GM18867 (cell line): Measurements from ENCODE around the gene SFMBT2.
"Not testable (repeated sequence)": the region's sequence is repeated elsewhere in the genome, so short reads cannot be mapped to it uniquely, and the experiment has no call there.

Experiments
- ATAC-seq: cut with Tn5 transposase; IDR thresholded peaks from one replicate; pipeline ENCODE4 v1.9.1; 2021; ENCODE audit warnings: mild to moderate bottlenecking, moderate library complexity; ENCODE audit not compliant: unreplicated experiment

The SFMBT2 gene

GRCh38 chr10:7302392-7302906 lies 108.4 kb downstream of the SFMBT2 start:
- ATAC-seq: no peak

- no peak for ATAC-seq
Observed at GRCh38 chr10:7301006-7301778, 109.6 kb downstream of the SFMBT2 start.

DNA sequence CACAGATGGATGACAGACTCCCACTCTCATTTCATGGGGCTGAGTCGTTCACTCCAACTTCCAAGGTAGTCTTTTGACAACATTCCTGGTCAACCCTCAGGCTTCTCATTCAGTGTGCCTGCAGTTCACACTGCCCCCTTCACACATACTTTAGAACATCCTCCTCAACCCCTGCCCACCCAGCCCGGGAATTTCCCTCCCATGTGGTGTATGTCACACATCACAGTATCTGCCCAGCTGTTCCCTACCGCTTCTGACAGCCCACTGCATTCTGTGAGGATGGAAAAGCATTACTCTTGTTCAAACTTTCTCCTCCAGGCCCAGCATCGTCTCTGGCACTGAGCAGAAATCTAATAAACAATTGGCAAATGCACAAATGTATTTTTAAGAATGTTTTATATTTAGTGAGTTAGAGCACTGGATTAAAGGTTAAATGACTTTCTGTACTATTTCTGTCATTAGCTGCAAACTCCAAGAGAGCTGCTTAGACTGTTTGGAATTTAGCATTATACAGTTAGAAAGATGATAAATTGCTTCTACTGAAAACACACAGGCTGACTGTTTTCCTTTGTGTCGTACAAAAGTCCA lies 110.4 kb downstream of the SFMBT2 start:
- no peak for ATAC-seq

DNA sequence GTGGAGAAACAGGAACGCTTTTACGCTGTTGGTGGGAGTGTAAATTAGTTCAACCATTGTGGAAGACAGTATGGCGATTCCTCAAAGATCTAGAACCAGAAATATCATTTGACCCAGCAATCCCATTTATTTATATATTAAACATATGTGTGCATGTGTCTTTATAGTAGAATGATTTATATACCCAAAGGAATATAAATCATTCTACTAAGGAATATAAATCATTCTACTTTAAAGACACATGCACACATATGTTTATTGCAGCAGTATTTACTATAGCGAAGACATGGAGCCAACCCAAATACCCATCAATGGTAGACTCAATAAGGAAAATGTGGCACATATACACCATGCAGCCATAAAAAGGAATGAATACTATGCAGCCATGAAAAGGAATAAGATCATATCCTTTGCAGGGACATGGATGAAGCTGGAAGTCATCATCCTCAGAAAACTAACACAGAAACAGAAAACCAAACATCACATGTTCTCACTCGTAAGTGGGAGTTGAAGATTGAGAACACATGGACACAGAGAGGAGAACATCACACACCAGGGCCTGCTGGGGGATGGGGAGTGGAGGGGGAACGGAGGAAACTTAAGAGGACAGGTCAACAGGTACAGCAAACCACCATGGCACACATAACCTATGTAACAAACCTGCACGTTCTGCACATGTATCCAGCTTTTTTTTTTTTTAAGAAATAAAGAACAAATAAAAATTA lies 111.1 kb downstream of the SFMBT2 start:
- not testable (repeated sequence) for ATAC-seq

DNA sequence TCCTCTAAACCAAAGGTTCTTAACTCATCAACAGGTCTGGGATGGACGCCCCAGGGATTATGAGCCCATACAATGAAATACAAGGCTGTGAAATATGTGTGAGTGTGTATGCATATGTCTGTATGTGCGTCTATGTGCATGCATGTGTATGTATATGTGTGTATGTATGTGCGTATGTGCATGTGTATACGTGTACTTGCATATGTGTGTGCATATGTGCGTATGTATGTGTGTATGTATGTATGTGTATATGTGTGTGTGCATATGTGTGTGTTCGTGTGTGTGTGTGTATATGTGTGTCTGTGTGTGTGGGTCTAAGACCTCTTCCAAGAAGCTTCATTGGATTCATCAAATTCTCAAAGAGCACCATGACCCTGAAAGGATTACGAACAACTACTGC lies 112.3 kb downstream of the SFMBT2 start:
- no peak for ATAC-seq

GRCh38 chr10:7297094-7297493 lies 113.7 kb downstream of the SFMBT2 start:
- no peak for ATAC-seq

GRCh38 chr10:7296648-7297047 lies 114.2 kb downstream of the SFMBT2 start:
- no peak for ATAC-seq

GRCh38 chr10:7296076-7296475 lies 114.8 kb downstream of the SFMBT2 start:
- ATAC-seq: no peak

DNA sequence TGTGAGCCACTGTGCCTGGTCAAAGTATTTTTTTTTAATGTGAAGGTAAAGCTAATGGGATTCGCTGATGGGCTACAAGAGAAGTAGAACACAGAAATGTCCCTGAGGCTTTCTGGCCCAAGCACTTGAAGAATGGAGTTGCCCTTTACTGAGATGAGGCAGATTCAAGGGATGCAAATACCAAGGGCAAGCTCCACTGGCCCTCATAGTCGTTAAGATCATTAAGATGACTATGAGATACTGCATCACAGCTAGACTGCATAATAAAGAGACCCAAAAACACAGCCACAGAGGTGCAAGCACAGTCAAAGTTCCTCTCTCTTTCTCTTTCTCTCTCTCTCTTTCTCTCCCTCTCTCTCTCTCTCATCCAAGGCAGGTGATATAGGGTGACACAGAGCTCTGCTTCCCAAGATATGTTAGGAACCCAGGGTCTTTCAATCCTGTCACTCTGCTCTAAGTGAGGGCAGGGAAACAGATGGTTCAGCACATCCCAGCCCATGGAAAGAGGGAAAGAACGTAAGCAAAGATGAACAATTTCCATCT lies 117.4 kb downstream of the SFMBT2 start:
- no peak for ATAC-seq

- ATAC-seq: no peak
Observed at GRCh38 chr10:7291487-7292270, 119.2 kb downstream of the SFMBT2 start.

GRCh38 chr10:7288060-7288690 lies 122.7 kb downstream of the SFMBT2 start:
- ATAC-seq: no peak

DNA sequence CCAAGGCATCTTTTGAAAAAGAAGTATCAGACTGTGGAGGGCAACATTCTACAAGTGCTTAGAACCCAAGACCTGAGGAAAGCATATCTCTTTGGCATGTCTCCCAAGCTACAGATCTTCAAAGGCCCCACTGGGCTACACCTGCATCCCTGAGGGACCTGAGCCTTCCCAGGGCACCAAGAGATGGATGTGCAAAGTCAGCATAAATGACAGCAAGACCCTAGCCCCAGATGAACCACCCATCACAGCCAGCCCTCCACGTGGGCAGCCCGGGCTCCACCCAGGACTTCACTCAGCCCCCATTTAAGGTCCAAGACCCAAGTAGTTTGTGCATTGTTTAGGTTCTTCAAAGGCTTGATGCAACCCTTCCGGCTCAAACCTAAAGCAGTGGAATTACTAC lies 123.5 kb downstream of the SFMBT2 start:
- ATAC-seq: no peak

GRCh38 chr10:7285522-7286322 lies 125.1 kb downstream of the SFMBT2 start:
- no peak for ATAC-seq

GRCh38 chr10:7283246-7283645 lies 127.6 kb downstream of the SFMBT2 start:
- ATAC-seq: no peak

DNA sequence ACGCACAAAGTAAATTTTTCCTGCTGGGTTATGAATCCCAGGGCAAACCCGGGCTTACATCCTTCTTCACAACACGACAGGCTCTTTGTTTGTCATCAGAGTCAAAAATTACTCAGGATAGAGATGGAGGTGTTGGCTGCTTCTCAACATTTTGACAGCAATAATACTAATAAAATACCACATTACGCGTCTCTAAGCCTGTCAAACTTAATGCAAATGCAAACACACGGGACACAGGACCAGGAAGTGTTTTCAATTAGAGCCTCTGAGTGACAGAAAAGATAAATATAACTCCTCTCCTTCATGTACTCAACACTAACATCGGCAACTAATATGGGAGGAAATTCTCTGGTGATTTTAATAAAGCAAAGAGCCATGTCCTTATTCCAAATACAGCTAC lies 128.4 kb downstream of the SFMBT2 start:
- no peak for ATAC-seq

GRCh38 chr10:7281429-7281828 lies 129.4 kb downstream of the SFMBT2 start:
- no peak for ATAC-seq

- ATAC-seq: no peak
Observed at GRCh38 chr10:7279303-7279702, 131.5 kb downstream of the SFMBT2 start.

GRCh38 chr10:7277867-7278266 lies 133.0 kb downstream of the SFMBT2 start:
- no peak for ATAC-seq

DNA sequence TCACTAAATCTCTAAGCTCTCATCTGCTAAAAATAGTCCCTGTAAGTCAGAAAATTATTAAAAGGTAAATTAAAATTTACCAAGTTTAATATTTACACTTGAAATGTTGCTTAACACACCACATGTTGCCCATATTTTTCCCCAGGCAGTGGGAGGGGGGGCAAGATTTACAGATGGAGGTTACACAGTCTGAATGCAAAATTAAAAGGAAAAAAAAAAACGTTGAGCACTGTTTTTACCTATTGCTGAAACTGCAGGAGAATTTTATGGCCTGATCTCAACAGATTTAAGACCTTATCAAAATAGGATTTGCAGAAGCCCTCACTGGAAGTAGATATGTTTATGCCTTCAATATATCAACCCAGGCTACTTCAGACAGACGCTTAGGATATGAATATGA lies 133.4 kb downstream of the SFMBT2 start:
- no peak for ATAC-seq
